HepG2 (cell line): ENCODE results near the gene MRPL37. TPM values are rescaled to one million over a fixed set of nuclear protein-coding genes. Genes with fewer than 3 reads are reported as not detected.
A peak's percentile ranks its signal among the peaks of the same experiment; 100 is the strongest.

Experiments
- ATAC-seq: fragments of 200-7000 bp; cut with Tn5 transposase; 3 replicates; pipeline ENCODE4 v1.9.1; 2020; ENCODE audit warnings: mild to moderate bottlenecking, moderate library complexity
- Bru-seq: library from RNA; stranded (reverse); fragments of 400-500 nt; gene quantifications from one replicate; lab custom pipeline; 2021; lab: Mats Ljungman, UMichigan
- BruChase-seq, 2 experiments: library from RNA; stranded (reverse); fragments of 400-500 nt; gene quantifications; one replicate each; lab custom pipeline; 2021; lab: Mats Ljungman, UMichigan
- BruUV-seq: library from RNA; stranded (reverse); fragments of 400-500 nt; replicated peaks from 2 replicates; lab custom pipeline; 2021; lab: Mats Ljungman, UMichigan
- CTCF ChIA-PET: fragments of 300-600 bp; formaldehyde crosslinking; extraction: SDS; loops from one replicate; lab custom pipeline; 2021; ENCODE audit warnings: low total read pairs, inconsistent platforms, low intra/inter-chr PET ratio; lab: Yijun Ruan, JAX
- POLR2A ChIA-PET: fragments of 350-600 bp; sonication (Branson Sonifier 250); formaldehyde crosslinking; loops from one replicate; lab custom pipeline; 2020; ENCODE audit warnings: antibody characterized with exemption, inconsistent platforms; lab: Yijun Ruan, JAX
- DNase-seq: peaks from one replicate; pipeline ENCODE4 v3.0.0-alpha.2; 2015; ENCODE audit warnings: low spot score
- FAIRE-seq: peaks from 3 replicates; lab custom pipeline; 2011; peaks lifted over from hg19 to GRCh38; lab: Jason Lieb, UNC
- H2AFZ ChIP-seq: one replicate; pipeline ENCODE4 v1.6.1; 2011; ENCODE audit warnings: low read length, inconsistent platforms
- H3K27ac ChIP-seq: fragments of 300-600 bp; 3 replicates; pipeline ENCODE4 v1.8.0; 2011; ENCODE audit warnings: mixed run types, mild to moderate bottlenecking, mixed read lengths, low read length, inconsistent platforms; ENCODE audit not compliant: insufficient read depth; ENCODE audit errors: extremely low read length
- H3K27me3 ChIP-seq, 2 experiments: fragments of 200-600 bp in 1 of 2; 2 replicates in 1 of 2; 3 replicates in 1 of 2; pipeline versions ENCODE4 v1.6.0 to v1.8.0; 2011; ENCODE audit warnings: low read length in 2 of 2, mild to moderate bottlenecking in 2 of 2, moderate library complexity in 2 of 2, inconsistent platforms in 1 of 2; ENCODE audit not compliant: insufficient read depth in 2 of 2, control insufficient read depth in 1 of 2
- H3K36me3 ChIP-seq, 2 experiments: fragments of 200-600 bp in 1 of 2; replicated peaks in 1 of 2; 2 replicates in 1 of 2; 3 replicates in 1 of 2; pipeline versions ENCODE4 v1.5.1 to v1.8.0; 2011; ENCODE audit warnings: low read length in 2 of 2, inconsistent platforms in 1 of 2; ENCODE audit not compliant: insufficient read depth in 2 of 2, control insufficient read depth in 1 of 2
- H3K4me1 ChIP-seq: 2 replicates; pipeline ENCODE4 v1.5.1; 2012; ENCODE audit warnings: low read length, inconsistent platforms; ENCODE audit not compliant: insufficient read depth
- H3K4me2 ChIP-seq: 2 replicates; pipeline ENCODE4 v1.6.0; 2011; ENCODE audit warnings: low read depth, low read length, inconsistent platforms
- H3K4me3 ChIP-seq, 3 experiments: fragments of 200-600 bp in 1 of 3; sonication (generic), shearing (Covaris generic) in 1 of 3; replicated peaks in 1 of 3; 2 replicates each; pipeline ENCODE4 v1.5.1; 2011 to 2016; ENCODE audit warnings: low read length in 3 of 3, inconsistent platforms in 2 of 3, low read depth in 2 of 3, mild to moderate bottlenecking in 2 of 3, control low read depth in 1 of 3, mixed read lengths in 1 of 3; ENCODE audit not compliant: insufficient read depth in 1 of 3
- H3K79me2 ChIP-seq: one replicate; pipeline ENCODE4 v1.6.1; 2011; ENCODE audit warnings: low read length, inconsistent platforms; ENCODE audit not compliant: insufficient read depth
- H3K9ac ChIP-seq: 2 replicates; pipeline ENCODE4 v1.6.0; 2011; ENCODE audit warnings: mild to moderate bottlenecking, low read depth, low read length, inconsistent platforms; ENCODE audit not compliant: insufficient read depth
- H3K9me3 ChIP-seq: 2 replicates; pipeline ENCODE4 v1.5.1; 2012; ENCODE audit warnings: mild to moderate bottlenecking, low read length
- H4K20me1 ChIP-seq: 2 replicates; pipeline ENCODE4 v1.6.0; 2011; ENCODE audit warnings: inconsistent platforms, mild to moderate bottlenecking, low read length, moderate library complexity; ENCODE audit not compliant: insufficient read depth
- EED ChIP-seq: sonication (generic); formaldehyde crosslinking; IDR thresholded peaks from 2 replicates; pipeline ENCODE4 v1.5.0; 2020; ENCODE audit warnings: mild to moderate bottlenecking, missing genetic modification reagents
- MIER2 ChIP-seq: IDR thresholded peaks from 2 replicates; pipeline ENCODE4 v1.6.1; 2016; ENCODE audit warnings: missing biosample characterization, missing genetic modification reagents
- MTF1 ChIP-seq: sonication (generic); formaldehyde crosslinking; IDR thresholded peaks from 2 replicates; pipeline ENCODE4 v1.5.0; 2020; ENCODE audit warnings: missing genetic modification reagents
- NFIB ChIP-seq: sonication (generic); formaldehyde crosslinking; IDR thresholded peaks from 2 replicates; pipeline ENCODE4 v1.9.0; 2021; ENCODE audit warnings: missing genetic modification reagents, mild to moderate bottlenecking, borderline replicate concordance
- POLR2G ChIP-seq: fragments of 200-400 bp; formaldehyde crosslinking; IDR thresholded peaks from 2 replicates; pipeline ENCODE4 v1.6.1; 2018; ENCODE audit warnings: mild to moderate bottlenecking, low read depth, low read length, moderate library complexity
- RBM39 ChIP-seq: fragments of 200-400 bp; formaldehyde crosslinking; IDR thresholded peaks from one replicate; pipeline ENCODE4 v1.6.1; 2018; ENCODE audit warnings: antibody characterized with exemption, mild to moderate bottlenecking, low read depth, low read length; ENCODE audit not compliant: poor library complexity, severe bottlenecking
- ZNF18 ChIP-seq: sonication (generic); formaldehyde crosslinking; IDR thresholded peaks from 2 replicates; pipeline ENCODE4 v1.8.0; 2022; ENCODE audit warnings: mild to moderate bottlenecking, missing genetic modification reagents; ENCODE audit not compliant: insufficient replicate concordance
- ZNF251 ChIP-seq: sonication (generic); formaldehyde crosslinking; IDR thresholded peaks from 2 replicates; pipeline ENCODE4 v1.9.0; 2021; ENCODE audit warnings: mild to moderate bottlenecking, missing genetic modification reagents
- ZNF792 ChIP-seq: IDR thresholded peaks from 2 replicates; pipeline ENCODE4 v1.6.1; 2016
- ZSCAN25 ChIP-seq: sonication (generic); formaldehyde crosslinking; IDR thresholded peaks from 2 replicates; pipeline ENCODE4 v1.8.0; 2022; ENCODE audit warnings: mild to moderate bottlenecking, missing genetic modification reagents
- WGBS: methylation state at CpG from one replicate; pipeline ENCODE4 v1.1.6; 2017; ENCODE audit warnings: low lambda C conversion rate; 5-methylcytosine and 5-hydroxymethylcytosine counted together
- in situ Hi-C: cut with HindIII; loops from 2 replicates; pipeline ENCODE4 v1.10.0; 2017; ENCODE audit warnings: low pct_unique_long_range_greater_than_20kb; ENCODE audit not compliant: extremely low pct_ligation_motif_present
- intact Hi-C: fragments of 100-400 bp; cut with micrococcal nuclease; formaldehyde crosslinking; loops from one replicate; pipeline ENCODE4 v1.10.0; 2022; ENCODE audit not compliant: unreplicated experiment
- long read RNA-seq, 2 experiments: library from RNA in 1 of 2; library from polyadenylated mRNA in 1 of 2; stranded (forward) in 1 of 2; unstranded in 1 of 2; transcript quantifications; one replicate each; pipeline ENCODE4 v2.0.0, GENCODE V29; 2019 to 2022
- polyA minus RNA-seq, 3 experiments: library from RNA; depleted of rRNA, polyadenylated mRNA; stranded (reverse); fragments of >200 nt; gene quantifications; 2 replicates each; pipeline ENCODE4 v1.2.3, GENCODE V29; 2011; ENCODE audit warnings: low replicate concordance in 1 of 3
- polyA plus RNA-seq, 8 experiments: library from polyadenylated mRNA; depleted of rRNA in 3 of 8; stranded (reverse) in 7 of 8; unstranded in 1 of 8; fragments of >200 nt; fragmentation: Illumina TruSeq in 4 of 8; extraction: Trizol in 4 of 8; gene quantifications; 2 replicates each; pipeline versions ENCODE4 v1.2.1 to v1.2.3, GENCODE V29; 2011 to 2016; ENCODE audit warnings: low read depth in 4 of 8, missing spikeins in 1 of 8, mixed read lengths in 1 of 8; ENCODE audit not compliant: insufficient read depth in 1 of 8
- total RNA-seq, 5 experiments: library from RNA; depleted of rRNA; stranded (reverse); fragments of >200 nt; fragmentation: Illumina TruSeq; extraction: Trizol; gene quantifications; 2 replicates each; pipeline ENCODE4 v1.2.3, GENCODE V29; 2016; ENCODE audit warnings: low read depth in 1 of 5
- TF ChIP-seq, protein P1 (sequence below): sonication (generic); formaldehyde crosslinking; IDR thresholded peaks from 2 replicates; pipeline ENCODE4 v1.4.0; 2020; ENCODE audit warnings: missing genetic modification reagents
- TF ChIP-seq, protein P2 (sequence below): sonication (generic); formaldehyde crosslinking; IDR thresholded peaks from 2 replicates; pipeline ENCODE4 v1.5.0; 2020; ENCODE audit warnings: missing genetic modification reagents

The MRPL37 gene
- 127 and 143 TPM in 2 replicates for total RNA-seq (2016; rRNA removed; fragmentation: Illumina TruSeq; extraction: Trizol)
- total RNA-seq (2016; cell fraction: cytosol; rRNA removed; fragmentation: Illumina TruSeq; extraction: Trizol; ENCODE audit: low read depth) = 107 and 109 TPM in 2 replicates
- total RNA-seq (2016; cell fraction: insoluble cytoplasmic fraction; rRNA removed; fragmentation: Illumina TruSeq; extraction: Trizol) = 123 and 145 TPM in 2 replicates
- 128 and 139 TPM in 2 replicates for total RNA-seq (2016; cell fraction: membrane; rRNA removed; fragmentation: Illumina TruSeq; extraction: Trizol)
- total RNA-seq (2016; cell fraction: nucleus; rRNA removed; fragmentation: Illumina TruSeq; extraction: Trizol) = 50.3 and 58.7 TPM in 2 replicates
- 26.5 and 31.7 TPM in 2 replicates for polyA plus RNA-seq (2011; rRNA removed)
- polyA plus RNA-seq (2011; cell fraction: cytosol; rRNA removed) = 31.8 and 37.2 TPM in 2 replicates
- 15.6 and 18.1 TPM in 2 replicates for polyA plus RNA-seq (2011; cell fraction: nucleus; rRNA removed)
- polyA plus RNA-seq (2012) = 81.3 and 106 TPM in 2 replicates
- 175 and 183 TPM in 2 replicates for polyA plus RNA-seq (2016; cell fraction: cytosol; fragmentation: Illumina TruSeq; extraction: Trizol; ENCODE audit: low read depth)
- polyA plus RNA-seq (2016; cell fraction: insoluble cytoplasmic fraction; fragmentation: Illumina TruSeq; extraction: Trizol; ENCODE audit: low read depth) = 248 and 256 TPM in 2 replicates
- polyA plus RNA-seq (2016; cell fraction: membrane; fragmentation: Illumina TruSeq; extraction: Trizol; ENCODE audit: low read depth) = 177 and 183 TPM in 2 replicates
- 106 TPM in 2 replicates for polyA plus RNA-seq (2016; cell fraction: nucleus; fragmentation: Illumina TruSeq; extraction: Trizol; ENCODE audit: insufficient read depth, low read depth)
- 34.6 and 75.1 TPM in 2 replicates for polyA minus RNA-seq (2011; rRNA and poly(A)+ RNA removed; ENCODE audit: low replicate concordance)
- polyA minus RNA-seq (2011; cell fraction: cytosol; rRNA and poly(A)+ RNA removed) = 16.6 and 17.3 TPM in 2 replicates
- 12.8 and 13.4 TPM in 2 replicates for polyA minus RNA-seq (2011; cell fraction: nucleus; rRNA and poly(A)+ RNA removed)
- percentile 79 among the genes with signal in this experiment for Bru-seq, nascent RNA
- BruChase-seq, experiment 1, labeled RNA remaining after a 6-hour chase = percentile 86 among the genes with signal in this experiment
- BruChase-seq, experiment 2, labeled RNA remaining after a 2-hour chase = percentile 85 among the genes with signal in this experiment
- long read RNA-seq, experiment 1, transcript MRPL37-206 (7 exons, 1,582 nt) = minor isoform, 7 of 301 reads
- long read RNA-seq, experiment 1, transcript MRPL37-202 (7 exons, 1,483 nt) = major isoform, 259 of 301 reads
- long read RNA-seq, experiment 1, partial matches to known transcripts = 16 of 301 reads
- long read RNA-seq, experiment 1, other reads (novel, unspliced or antisense) = 19 of 301 reads
- long read RNA-seq, experiment 2, transcript MRPL37-202 (7 exons, 1,483 nt) = major isoform, 244 of 317 reads
- long read RNA-seq, experiment 2, transcript MRPL37-206 (7 exons, 1,582 nt) = minor isoform, 8 of 317 reads
- long read RNA-seq, experiment 2, partial matches to known transcripts = 30 of 317 reads
- long read RNA-seq, experiment 2, other reads (novel, unspliced or antisense) = 35 of 317 reads

- no peaks in the 10 kb centered on the region for H3K9me3 ChIP-seq
- peaks cover 33% of the 10 kb centered on the region for H3K79me2 ChIP-seq
- in situ Hi-C loops = no loop called here
- peak within 1 kb of the TSS; percentile 96 for H3K4me2 ChIP-seq
- peak; percentile 96 for ATAC-seq
- H3K4me3 ChIP-seq = peak within 1 kb of the TSS; percentile 89 to 95 (median 94)
- H3K4me1 ChIP-seq = peaks cover 34% of the 10 kb centered on the region
- no peaks in the 10 kb centered on the region; a peak in 1 of 5 replicates for H3K27me3 ChIP-seq
- peak; percentile 95 for FAIRE-seq
- DNase-seq = peak; percentile 97
- ChIA-PET CTCF (no interaction called here), POLR2A (interaction anchor here (0.5 to 2.4 kb wide), 22 partner anchors 10 to 1009 kb away, joined by 3 to 10 read pairs (median 4); partner anchors contain the start of gene SSBP3)
- peak within 1 kb of the TSS; percentile 93 for H3K9ac ChIP-seq
- peaks cover 2 to 11% of the 10 kb centered on the region in 2 experiments; a peak in 4 of 5 replicates for H3K36me3 ChIP-seq
- 3% methylated on average over 6 of the region's 51 CpGs for WGBS
- intact Hi-C loops = loop anchor here (10.0 kb wide), 1 partner anchor 125 kb away; no protein-coding TSS in a partner anchor
- H4K20me1 ChIP-seq = no peaks in the 10 kb centered on the region
- BruUV-seq = no TSS peak
- H3K27ac ChIP-seq = peak within 1 kb of the TSS; percentile 77
- peak within 1 kb of the TSS; percentile 73 for H2AFZ ChIP-seq
- TF ChIP-seq MIER2 (CRISPR knock-in tag) (no peak), RBM39 (peak; percentile 49), ZNF18 (CRISPR knock-in tag) (peak; percentile 29), ZNF792 (CRISPR knock-in tag) (peak; percentile 15; the same call in 1 of the 2 replicates), POLR2G (peak; percentile 96), ZSCAN25 (CRISPR knock-in tag) (0 out of 2 replicates have a peak, but pooled peaks have one; percentile 1), EED (CRISPR knock-in tag) (no peak; the same call in 1 of the 2 replicates), NFIB (CRISPR knock-in tag) (no peak), ZNF251 (CRISPR knock-in tag) (no peak), MTF1 (CRISPR knock-in tag) (no peak)
- TF ChIP-seq, protein P1, sequence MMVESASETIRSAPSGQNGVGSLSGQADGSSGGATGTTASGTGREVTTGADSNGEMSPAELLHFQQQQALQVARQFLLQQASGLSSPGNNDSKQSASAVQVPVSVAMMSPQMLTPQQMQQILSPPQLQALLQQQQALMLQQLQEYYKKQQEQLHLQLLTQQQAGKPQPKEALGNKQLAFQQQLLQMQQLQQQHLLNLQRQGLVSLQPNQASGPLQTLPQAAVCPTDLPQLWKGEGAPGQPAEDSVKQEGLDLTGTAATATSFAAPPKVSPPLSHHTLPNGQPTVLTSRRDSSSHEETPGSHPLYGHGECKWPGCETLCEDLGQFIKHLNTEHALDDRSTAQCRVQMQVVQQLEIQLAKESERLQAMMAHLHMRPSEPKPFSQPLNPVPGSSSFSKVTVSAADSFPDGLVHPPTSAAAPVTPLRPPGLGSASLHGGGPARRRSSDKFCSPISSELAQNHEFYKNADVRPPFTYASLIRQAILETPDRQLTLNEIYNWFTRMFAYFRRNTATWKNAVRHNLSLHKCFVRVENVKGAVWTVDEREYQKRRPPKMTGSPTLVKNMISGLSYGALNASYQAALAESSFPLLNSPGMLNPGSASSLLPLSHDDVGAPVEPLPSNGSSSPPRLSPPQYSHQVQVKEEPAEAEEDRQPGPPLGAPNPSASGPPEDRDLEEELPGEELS (CRISPR knock-in tag) = peak; percentile 34
- TF ChIP-seq, protein P2, sequence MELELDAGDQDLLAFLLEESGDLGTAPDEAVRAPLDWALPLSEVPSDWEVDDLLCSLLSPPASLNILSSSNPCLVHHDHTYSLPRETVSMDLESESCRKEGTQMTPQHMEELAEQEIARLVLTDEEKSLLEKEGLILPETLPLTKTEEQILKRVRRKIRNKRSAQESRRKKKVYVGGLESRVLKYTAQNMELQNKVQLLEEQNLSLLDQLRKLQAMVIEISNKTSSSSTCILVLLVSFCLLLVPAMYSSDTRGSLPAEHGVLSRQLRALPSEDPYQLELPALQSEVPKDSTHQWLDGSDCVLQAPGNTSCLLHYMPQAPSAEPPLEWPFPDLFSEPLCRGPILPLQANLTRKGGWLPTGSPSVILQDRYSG (CRISPR knock-in tag) = 0 out of 2 replicates have a peak, but pooled peaks have one; percentile 59
Measured at GRCh38 chr1:54199765-54200518, at the start of gene MRPL37, which contains the start of gene CYB5RL. MRPL37 (plus strand) TSS chr1:54200167; CDS start chr1:54200244, 77 bp downstream. CYB5RL (minus strand) TSS chr1:54200030; CDS start chr1:54195616, 4,414 bp downstream.
